D721Med (cell line): ENCODE results near the gene FOXD2.
"Not testable (repeated sequence)": the region's sequence is repeated elsewhere in the genome, so short reads cannot be mapped to it uniquely, and the experiment has no call there.

Experiments
- DNase-seq: peaks from one replicate; pipeline ENCODE4 v3.0.0; 2011; ENCODE audit warnings: low spot score; ENCODE audit not compliant: insufficient read length
- FAIRE-seq: peaks from 2 replicates; lab custom pipeline; 2011; peaks lifted over from hg19 to GRCh38; lab: Jason Lieb, UNC
- CTCF ChIP-seq: IDR thresholded peaks from 2 replicates; pipeline ENCODE4 v1.5.1; 2012; ENCODE audit warnings: mild to moderate bottlenecking, control low read depth; ENCODE audit not compliant: insufficient read depth; ENCODE audit errors: missing control alignments

FOXD2 gene

DNA sequence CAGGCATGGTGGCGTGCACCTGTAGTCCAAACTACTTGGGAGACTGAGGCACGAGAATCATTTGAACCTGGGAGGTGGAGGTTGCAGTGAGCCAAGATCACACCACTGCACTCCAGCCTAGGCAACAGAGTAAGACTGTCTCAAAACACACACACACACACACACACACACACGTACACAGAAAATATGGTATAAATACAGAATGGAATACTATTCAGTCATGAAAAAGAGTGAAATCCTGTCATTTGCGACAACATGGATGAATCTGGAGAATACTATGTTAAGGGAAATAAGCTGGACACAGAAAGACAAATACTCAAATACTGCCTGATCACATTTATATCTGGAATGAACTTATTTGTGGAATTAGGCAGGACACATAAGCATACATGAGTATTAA lies 18.4 kb downstream of the FOXD2 start:
- DNase-seq (no peak), FAIRE-seq (no peak)
- no peak for TF ChIP-seq CTCF

GRCh38 chr1:47457547-47457946 lies 19.7 kb downstream of the FOXD2 start:
- not testable (repeated sequence) for FAIRE-seq, DNase-seq

DNA sequence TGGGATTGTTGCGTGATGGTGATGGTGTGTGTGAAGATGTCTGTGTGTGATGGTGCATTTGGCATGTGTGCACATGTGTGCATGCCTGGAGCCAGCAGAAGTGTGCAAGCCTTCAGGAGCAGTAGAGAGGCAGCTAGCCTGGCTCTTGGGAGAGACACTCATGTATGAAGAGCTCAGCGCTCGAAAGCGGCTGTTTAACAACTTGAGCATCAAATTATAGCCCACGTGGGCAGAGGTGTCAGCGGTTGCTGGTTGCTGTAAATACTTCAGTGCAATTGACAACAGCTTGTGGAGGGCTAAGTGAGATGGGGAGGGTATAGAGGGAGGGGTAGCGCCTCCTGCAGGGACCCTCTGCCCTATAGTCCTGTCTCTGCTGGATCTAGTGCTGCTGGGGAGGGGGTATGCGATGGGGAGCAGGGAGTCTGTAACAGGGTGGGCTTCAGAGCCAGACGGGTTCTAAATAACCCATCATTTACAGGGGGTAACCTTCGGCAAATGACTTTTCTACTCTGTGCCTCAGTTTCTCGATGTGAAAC lies 21.5 kb downstream of the FOXD2 start:
- FAIRE-seq: no peak
- TF ChIP-seq CTCF: no peak
- DNase-seq: no peak

DNA sequence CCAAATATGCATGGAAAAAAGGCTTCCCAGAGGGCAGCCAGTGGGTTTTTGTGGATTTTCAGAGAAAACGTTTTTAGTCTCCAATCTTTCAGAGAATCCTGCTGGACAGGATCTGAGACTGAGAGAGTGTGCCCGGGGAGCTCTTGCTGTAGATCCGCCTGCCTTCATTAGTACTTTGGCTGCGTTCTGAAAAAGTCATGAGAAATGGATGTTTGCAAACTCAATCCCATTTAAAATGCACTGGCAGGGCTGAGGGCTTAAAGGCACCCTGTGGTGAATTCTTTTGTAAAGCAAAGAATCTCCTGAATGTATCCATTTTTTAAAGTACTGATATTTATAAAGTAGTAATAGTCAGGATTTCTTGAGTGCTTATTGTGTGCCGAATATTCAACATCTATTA lies 22.2 kb downstream of the FOXD2 start:
- DNase-seq (no peak), FAIRE-seq (no peak)
- TF ChIP-seq CTCF: no peak

DNA sequence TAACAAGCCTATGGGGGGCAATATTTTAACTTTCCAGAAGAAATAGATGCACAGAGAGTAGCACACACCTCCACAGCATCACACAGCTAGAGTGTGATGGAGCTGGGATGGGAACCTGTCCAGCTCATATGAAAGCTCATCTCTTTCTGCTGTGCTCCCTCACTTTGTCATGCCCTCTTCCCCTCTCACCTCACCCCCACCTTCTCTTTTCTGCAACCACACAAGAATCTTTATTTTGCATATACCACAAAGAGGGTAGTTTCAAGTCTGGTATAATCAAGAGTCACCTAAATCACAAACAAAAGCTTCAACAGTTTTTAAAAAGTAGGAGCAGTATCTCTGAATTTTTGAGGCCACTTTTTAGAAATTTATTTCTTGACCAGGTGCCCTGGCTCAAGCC lies 22.6 kb downstream of the FOXD2 start:
- no peak for TF ChIP-seq CTCF
- DNase-seq (no peak), FAIRE-seq (no peak)

DNA sequence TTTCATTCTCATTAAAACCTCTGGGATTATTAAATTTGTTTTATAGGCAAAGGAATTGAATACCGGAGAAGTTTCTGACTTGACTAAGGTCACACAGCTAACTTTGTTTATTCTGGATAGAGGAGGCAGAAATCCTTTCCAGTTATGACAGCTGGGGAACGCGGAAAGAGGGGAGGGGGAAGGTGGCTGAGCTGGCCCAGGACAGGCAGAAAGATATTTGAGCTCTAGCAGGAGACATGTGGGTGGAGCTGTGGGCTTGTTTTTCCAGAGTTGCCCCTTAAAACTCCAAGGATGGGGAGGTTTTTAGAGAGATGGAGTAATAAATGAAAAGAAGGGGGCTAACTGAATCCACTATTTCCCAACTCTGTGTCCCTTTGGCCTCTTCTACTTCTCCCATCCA lies 27.8 kb downstream of the FOXD2 start:
- FAIRE-seq (no peak), DNase-seq (no peak)
- TF ChIP-seq CTCF: no peak

GRCh38 chr1:47468709-47469389 lies 31.0 kb downstream of the FOXD2 start:
- TF ChIP-seq CTCF: no peak
- DNase-seq (no peak), FAIRE-seq (no peak)
